Right kidney (tissue), 9 donors: ENCODE data around the gene RNU2-63P.
"Not testable (repeated sequence)": the region's sequence is repeated elsewhere in the genome, so short reads cannot be mapped to it uniquely, and the experiment has no call there.

Experiments
- DNase-seq: peaks from one replicate; pipeline ENCODE4 v3.0.0-alpha.2; 2016
- long read RNA-seq, 8 donors: transcript quantifications; one replicate each; lab custom pipeline, GENCODE V29; 2026

The RNU2-63P gene
- long read RNA-seq, donor 1, partial matches to known transcripts = 0 of 2 reads
- long read RNA-seq, donor 1, other reads (novel, unspliced or antisense) = 0 of 2 reads
- long read RNA-seq, donor 2, partial matches to known transcripts = 0 of 1 reads
- long read RNA-seq, donor 2, other reads (novel, unspliced or antisense) = 0 of 1 reads
- long read RNA-seq, donor 3 = 0 reads
- long read RNA-seq, donor 4 = 0 reads
- long read RNA-seq, donor 5, partial matches to known transcripts = 0 of 2 reads
- long read RNA-seq, donor 5, other reads (novel, unspliced or antisense) = 0 of 2 reads
- long read RNA-seq, donor 6, partial matches to known transcripts = 0 of 2 reads
- long read RNA-seq, donor 6, other reads (novel, unspliced or antisense) = 0 of 2 reads
- long read RNA-seq, donor 7, partial matches to known transcripts = 0 of 1 reads
- long read RNA-seq, donor 7, other reads (novel, unspliced or antisense) = 0 of 1 reads
- long read RNA-seq, donor 8, partial matches to known transcripts = 0 of 2 reads
- long read RNA-seq, donor 8, other reads (novel, unspliced or antisense) = 0 of 2 reads

DNA sequence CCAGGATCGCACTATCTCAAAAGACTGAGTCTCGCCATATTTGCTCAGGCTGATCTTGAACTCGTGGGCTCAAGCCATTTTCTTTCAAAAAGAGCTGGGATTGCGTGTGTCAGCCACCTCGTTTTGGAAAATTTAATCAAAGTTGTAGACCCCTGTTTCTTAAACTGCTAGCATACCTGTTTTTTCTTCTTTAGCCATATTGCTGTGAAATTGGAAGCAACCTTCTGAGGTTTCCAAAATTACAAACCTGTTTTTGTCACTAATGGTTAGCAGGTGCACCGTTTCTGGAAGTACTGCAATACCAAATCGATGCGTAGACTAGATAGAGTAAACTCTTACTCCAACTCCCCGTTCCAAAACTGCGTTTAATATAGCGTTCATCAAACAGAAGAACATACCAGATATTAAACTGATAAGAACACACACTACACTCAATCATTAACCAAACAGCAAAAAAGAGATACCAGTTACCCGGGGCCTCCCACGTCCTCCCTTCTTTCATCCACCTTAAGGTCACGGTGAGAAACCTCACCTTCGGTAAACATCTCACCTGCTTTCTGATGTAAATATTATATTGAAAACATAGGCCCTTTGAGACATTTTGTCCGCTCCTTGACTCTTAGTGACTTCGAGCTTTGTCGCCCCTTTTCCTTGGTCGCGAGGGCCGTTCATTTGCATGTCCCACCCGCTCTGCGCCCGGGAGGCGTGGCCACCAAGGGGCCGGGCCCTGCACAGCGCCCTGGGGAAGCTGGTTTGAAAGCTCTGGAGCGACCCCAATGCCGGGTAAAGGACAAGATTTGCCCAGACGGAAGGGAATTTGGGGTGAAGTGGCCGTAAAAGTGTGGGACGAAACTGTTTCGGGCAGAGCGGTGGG, at the start of gene RNU2-63P:
TSS of gene RNU2-63P (minus strand) at position 462 of the 874 bp plus-strand sequence.
- DNase-seq = peak; percentile 98

DNA sequence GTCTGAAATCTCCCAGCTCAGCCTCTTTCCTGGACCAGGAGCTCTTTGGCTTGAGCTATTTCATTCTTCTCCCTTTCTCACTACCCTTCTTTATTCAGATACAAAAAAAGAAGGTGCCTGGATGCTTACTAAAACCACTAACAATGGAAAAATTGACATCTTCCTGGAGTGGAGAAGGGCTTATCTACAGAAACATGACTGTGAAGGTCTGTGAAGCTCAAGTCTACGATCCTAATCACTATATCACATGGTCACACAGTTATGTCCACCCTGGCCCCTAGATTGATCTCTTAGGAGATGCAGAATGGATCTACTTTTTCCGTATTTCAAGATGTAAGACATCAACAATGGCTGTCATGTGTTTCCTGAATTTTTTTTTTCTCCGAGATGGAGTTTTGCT, 44.9 kb upstream of the RNU2-63P start:
- DNase-seq = no peak

- DNase-seq = no peak
Measured at GRCh38 chr2:88060907-88061275, 44.5 kb upstream of the RNU2-63P start.

GRCh38 chr2:88059979-88060906, 43.9 kb upstream of the RNU2-63P start:
- peak; percentile 37 for DNase-seq

GRCh38 chr2:88058191-88058590, 41.8 kb upstream of the RNU2-63P start:
- DNase-seq = no peak

DNA sequence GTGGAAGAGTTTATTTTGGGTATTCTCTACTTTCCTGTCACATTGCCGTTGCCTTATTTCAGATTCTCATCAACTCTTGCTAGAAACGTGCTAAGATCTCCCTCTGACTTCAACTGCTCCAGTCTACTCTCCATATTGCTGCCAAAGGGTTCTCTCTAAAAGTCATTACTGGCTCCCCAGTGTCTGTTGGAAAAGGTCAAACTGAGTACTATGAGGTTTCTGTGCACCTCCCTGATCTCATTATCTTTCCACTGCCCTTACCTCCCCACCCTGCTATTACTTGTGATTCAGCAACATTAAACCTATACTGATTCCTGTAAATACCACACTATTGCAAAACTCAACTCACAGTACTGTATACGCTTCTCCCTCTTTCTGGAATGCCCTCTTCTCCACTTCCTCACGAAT, 41.1 kb upstream of the RNU2-63P start:
- DNase-seq = no peak

DNA sequence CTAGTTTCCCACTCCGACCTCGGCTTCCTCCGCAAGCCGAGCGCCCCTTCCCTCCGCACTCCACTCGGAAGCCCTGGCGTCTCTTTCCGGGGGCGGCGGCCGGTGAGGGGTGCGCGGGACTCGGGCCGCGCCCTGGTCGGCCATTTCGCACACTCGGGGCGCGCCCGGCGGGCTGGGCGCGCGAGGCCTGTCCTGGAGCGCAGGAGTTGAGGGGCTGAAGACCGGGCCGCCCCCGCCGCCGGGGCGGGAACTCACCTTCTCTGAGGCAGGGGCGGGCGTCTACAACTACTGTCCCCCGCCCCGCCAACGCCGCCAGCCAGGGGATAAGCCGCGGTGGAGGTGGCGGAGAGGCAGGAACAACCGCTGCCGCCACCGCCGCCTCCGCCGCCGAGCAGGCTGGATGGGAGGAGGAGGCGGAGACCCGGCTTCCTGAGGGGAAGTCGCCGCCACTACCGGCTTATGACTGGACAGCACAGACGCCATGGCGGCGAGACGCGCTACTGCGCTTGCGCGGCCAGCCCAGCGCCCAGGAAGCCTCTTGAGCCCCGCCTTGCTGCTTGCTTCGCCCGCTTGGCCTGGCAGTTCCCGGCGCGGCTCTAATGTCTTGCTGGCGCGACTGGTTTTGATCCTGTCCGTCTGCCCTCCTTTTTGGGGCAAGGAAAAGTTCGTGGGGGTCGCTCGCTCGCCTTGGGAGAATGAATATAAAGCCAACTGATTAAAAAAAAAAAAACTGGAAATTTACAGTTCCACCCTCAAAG, 39.2 kb upstream of the RNU2-63P start, which contains the start of gene KRCC1:
TSS of gene KRCC1 (minus strand) at position 413 of the 758 bp plus-strand sequence. CDS start 27,220 bp downstream, outside the sequence.
- peak; percentile 99 for DNase-seq

DNA sequence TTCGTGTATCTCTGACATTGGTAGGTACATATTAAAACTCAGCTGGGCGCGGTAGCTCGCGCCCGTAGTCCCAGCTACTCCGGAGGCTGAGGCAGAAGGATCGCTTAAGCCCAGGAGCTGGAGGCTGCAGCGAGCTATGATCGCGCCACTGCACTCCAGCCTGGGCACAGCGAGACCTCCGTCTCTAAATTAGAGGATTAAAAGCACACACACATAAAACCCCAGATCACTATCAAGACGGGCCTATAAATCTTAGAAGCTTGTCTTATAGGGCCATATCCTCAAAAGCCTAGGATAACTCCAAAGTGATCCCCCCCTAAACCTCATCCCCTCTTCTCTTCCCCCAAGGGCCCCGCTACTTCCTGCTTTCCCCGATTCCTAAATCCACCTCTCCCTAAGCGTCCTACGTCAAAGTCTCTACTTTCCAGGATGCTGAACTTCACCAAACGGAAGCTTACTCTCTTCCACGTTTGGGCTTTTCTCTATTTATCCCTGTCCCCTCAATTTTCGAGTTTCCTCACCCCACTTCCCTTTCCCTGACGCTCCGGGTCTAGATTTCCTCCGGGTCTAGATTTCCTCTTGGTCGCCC, 38.5 kb upstream of the RNU2-63P start:
- no peak for DNase-seq

DNA sequence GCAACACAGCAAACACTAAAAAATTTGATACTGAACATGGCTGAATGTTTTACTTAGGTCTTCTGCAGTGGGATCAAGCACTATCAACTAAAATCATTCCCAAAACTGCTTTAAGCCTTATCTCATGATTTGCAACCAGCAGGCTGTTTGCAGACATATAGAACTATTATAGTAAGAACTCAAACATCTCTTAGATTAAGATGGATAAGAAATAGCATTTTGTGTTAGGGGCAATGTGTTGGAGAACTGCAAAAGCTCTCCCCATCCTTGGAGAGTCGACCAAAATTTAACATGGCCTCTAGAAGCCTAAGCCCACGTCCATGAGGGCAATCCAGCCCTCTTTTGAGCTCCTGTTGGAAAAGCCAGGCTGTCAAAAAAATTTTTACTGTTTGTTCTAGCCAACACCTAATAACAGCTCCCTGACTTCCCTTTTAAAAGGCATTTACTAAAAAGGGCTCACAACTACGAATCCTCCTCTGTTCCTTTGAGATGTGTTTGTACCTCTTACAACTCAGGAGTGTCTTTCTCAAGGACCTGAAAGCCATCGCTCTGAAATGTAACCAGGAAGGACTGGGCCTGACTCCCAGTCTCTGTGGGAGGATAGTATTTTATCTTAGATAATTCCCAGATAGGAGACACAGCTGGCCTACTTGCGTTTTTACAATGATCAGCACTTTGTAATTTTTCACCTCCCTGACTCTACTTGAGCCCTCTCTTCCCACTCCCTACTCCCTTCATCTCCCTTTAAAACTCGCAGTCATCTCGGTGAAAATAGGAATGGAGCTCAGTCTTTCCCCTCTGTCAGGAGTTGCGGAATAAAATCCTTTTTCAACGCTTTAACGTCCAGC, 37.8 kb upstream of the RNU2-63P start:
- no peak for DNase-seq

- DNase-seq = no peak
Measured at GRCh38 chr2:88053296-88053695, 36.9 kb upstream of the RNU2-63P start.

- no peak for DNase-seq
Measured at GRCh38 chr2:88051792-88052191, 35.4 kb upstream of the RNU2-63P start.

DNA sequence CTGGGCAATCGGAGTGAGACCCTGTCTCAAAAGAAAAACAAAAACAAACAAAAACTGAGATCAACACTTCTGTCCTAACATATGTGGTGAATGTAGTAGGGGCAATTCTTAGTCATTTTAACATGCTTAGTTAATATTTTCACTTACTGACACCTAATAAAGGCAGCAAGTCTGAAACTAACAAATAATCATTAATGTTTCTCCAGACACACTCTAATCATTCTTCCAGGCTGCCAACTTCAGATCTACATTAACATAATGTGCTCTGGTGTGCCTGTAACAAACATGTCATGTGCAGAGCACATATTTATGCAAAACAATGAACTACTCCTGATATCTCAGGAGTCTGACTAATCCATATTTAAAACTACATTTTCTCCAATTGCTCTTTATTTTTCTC, 33.3 kb upstream of the RNU2-63P start:
- DNase-seq = no peak

DNA sequence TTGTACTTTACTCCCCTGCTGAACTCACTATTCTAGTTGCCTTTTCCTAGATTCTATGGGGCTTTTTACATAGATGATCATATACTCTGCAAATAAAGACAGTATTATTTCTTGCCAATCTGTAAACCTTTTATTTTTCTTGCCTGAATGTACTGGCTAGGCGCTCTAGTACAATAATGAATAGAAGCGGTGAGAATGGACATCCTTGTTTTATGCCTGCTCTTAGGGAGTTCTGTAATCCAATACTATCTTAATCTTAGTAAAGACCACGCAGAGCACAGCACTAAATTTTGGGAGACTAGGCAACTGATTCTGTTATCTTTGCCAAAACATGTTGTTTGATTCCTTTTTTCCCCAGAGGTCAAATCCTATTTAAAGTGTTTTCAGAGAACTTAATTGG, 32.2 kb upstream of the RNU2-63P start:
- DNase-seq = no peak

DNA sequence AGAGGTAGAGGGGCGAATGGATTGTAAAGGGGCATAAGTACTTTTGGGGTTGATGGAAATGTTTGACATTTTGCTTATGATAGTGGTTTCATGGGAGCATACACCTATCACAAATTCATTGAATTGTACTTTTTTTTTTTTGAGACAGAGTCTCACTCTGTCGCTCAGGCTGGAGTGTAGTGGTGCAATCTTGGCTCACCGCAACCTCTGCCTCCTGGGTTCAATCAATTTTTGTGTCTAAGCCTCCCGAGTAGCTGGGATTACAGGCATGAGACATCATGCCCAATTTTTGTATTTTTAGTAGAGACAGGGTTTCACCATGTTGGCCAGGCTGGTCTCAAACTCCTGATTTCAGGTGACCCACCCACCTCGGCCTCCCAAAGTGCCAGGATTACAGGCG, 29.2 kb upstream of the RNU2-63P start:
- not testable (repeated sequence) for DNase-seq

DNA sequence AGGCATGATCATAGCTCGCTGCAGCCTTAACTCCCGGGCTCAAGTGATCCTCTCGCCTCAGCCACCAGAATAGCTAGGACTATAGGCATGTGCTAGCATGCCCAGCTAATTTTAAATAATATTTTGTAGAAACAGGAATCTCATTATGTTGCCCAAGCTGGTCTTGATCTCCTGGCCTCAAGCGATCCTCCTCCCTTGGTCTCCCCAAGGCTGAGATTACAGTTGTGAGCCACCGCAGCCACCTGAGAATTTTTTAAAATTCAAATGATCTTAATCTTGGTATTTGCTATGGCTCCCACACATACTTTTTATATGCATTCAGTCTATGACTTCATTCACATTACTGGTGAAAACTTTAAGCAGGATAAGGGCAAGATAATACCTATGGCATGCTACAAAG, 26.1 kb upstream of the RNU2-63P start:
- no peak for DNase-seq

GRCh38 chr2:88038263-88039105, 22.1 kb upstream of the RNU2-63P start:
- DNase-seq = no peak

- DNase-seq = no peak
Measured at GRCh38 chr2:88036606-88037005, 20.3 kb upstream of the RNU2-63P start.

GRCh38 chr2:88036182-88036581, 19.8 kb upstream of the RNU2-63P start:
- DNase-seq = no peak
